Limb (tissue), 2 donors: ENCODE measurements around the gene HSP90AB1.
"Not testable (repeated sequence)": the region's sequence is repeated elsewhere in the genome, so short reads cannot be mapped to it uniquely, and the experiment has no call there.

Source experiments
- DNase-seq, 2 donors: peaks; one replicate each; pipeline ENCODE4 v3.0.0-alpha.2; 2016; ENCODE audit errors: extremely low spot score in 2 of 2

The HSP90AB1 gene

DNA sequence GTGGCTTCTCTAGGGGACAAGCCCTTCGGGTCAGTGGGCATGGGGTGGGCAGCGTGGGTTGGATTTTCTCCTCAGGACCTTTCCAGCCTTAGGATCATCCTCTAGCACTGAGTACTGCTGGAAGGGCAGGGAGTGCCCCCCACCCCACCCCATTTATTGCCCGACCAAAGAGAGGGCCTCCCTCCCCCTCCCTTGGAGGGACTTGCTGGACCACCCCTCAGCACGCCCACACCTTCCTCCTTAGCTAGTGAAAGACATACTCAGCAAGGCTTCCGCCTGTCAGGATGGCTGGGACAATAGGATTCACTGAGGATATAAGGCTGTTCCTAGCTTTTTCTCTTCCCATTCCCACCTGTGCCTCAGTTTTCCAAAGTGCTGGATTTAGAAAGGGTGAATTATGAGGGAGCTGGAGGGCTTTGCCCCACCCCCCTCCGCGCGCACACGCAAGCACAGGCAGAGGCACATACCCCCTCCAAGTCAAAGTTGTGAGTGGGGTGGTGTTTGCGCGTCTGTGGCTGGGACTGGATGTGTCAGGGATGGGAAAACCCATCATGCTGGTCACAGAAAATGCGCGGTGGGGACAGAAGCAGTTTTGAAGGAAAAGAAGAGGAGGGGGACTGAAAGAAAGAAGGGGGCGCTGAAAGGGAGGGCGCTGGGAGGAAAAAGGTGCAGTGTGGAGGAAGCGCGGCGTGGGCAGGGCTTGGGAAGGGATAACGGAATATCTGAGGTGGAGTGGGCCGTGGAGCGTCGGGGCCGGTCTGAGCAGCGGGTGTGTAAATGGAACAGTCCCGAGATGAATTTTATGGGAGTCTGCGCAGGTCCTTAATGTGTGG lies 24.2 kb upstream of the HSP90AB1 start:
- no peak for DNase-seq

DNA sequence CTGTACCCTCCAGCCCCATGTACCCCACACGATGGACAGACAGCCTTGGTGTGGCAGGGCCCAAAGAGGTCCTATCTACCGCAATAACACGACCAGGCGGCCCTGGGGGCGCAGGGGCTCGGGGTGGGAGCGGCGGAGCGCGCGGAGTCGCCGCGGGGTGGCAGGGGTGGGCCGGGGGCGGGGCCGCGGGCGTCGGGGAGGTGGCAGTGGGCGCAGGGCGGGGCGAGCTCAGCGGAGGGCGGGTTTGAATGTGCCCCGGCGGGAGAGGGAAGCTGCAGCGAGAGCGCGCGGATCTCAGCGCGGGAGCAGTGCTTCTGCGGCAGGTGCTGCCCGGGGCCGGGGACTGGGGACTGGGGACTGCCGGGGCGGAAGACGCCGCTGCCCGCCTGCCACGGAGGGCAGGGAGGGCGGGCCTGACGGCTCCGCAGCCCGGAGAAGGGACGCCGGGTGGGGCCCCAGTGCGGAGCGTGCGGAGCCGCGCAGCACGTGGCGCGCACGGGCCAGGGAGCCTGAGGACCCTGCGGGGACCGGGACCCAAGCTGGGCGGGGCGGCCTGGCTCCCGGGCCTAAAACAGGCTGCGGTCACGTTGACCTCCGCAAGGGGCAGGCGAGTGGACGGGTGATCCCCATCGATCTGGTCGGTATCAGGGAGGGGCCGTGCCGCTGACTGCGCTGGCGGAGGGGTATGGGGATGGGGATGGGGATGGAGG lies 23.4 kb upstream of the HSP90AB1 start, which contains the start of gene SLC29A1:
Gene SLC29A1 (plus strand): TSS at position 277 of the 710 bp plus-strand sequence. CDS start 3,719 bp downstream, outside the sequence.
- peak; percentile 77 to 88 for DNase-seq

- DNase-seq = no peak
These were observed 22.6 kb upstream of the HSP90AB1 start for GRCh38 chr6:44224029-44224964.

DNA sequence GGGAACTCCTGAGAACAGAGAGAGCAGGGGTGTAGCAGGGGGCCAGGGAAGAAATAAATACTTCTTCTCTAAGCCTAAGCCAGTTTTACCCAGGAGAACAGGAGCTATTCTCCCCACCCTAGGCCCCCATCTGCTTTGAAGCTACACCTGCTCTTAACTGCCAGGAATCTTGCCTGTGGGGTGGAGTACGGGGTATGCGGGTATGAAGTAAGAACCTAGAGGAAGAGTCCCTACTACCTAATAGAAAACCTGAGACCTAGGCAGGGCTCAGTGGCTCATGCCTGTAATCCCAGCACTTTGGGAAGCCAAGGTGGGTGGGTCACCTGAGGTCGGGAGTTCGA lies 22.0 kb upstream of the HSP90AB1 start:
- no peak for DNase-seq

DNA sequence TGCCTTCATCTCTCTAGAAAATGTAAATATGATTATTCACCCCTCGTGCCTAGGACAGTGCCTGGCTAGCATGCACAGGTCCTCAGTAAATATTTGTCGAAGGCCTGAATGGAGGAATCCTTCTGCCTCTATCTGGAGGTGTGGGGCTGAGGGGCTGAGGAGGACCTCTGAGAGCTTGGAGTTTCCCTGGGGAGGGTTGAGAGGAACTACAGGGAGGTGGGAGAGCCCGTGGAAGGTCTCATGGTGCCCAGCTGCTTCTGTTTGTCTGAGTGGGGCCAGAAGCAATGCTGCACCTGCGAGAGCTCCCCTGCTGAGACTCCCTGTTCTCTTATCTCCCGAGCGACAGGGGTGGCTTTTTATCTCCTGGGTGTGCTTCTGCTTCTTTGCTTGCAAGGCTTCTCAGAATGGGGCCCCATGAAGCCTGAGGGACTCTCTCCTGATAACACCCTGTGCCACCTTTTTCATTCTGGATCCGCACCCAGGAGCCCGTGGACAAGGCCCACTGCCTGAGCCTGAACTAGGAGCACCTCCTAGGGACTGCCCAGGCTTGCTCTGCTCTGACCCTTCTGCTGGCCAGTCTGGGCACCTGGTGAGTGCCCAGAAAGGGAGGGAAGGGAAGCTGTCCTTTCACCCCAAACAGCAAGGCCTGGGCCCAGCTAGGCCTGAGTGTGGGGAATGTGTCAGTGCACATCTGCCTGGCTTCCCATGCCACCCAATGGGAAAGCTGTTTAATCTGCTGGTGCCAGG lies 21.1 kb upstream of the HSP90AB1 start:
- no peak for DNase-seq

DNA sequence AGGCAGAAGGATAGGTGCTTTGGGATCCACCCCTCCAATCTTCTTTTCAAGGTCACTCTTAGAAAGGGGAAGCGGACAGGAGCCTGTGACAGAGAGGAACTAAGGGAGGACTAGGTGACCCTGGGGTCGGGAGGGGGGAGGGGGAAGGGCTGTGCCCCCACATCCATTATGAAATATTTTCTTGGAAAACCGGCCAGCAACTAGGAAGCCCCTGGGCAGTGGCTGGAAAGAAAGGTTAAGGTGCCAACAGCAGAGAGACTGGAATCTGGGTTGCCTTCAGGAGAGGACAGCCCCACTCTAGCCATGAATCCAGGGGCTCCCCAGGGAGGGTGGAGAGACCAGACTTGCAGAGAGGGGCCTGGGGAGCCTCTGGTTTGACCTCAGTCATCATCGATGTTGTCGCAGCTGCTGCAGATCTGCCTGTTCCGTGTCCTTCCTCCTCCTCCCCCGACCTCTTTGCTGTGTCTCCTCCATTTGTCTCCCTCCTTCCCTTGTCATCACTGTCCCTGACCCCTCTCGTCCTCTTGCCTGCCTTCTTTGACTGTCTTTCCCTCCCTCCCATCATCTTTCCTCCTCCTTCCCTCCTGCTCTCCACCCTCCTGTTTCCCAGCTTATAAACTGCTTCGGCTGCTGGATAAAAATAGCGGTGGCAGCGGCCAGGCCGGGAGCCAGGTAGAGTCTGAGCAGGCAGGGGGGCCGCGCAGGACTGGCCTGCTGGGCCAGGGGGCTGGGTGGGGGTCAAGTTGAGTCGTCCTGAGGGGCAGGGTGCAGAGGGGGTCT lies 20.3 kb upstream of the HSP90AB1 start:
- DNase-seq = no peak

- DNase-seq = no peak
These were observed 19.6 kb upstream of the HSP90AB1 start for GRCh38 chr6:44227148-44227793.

DNA sequence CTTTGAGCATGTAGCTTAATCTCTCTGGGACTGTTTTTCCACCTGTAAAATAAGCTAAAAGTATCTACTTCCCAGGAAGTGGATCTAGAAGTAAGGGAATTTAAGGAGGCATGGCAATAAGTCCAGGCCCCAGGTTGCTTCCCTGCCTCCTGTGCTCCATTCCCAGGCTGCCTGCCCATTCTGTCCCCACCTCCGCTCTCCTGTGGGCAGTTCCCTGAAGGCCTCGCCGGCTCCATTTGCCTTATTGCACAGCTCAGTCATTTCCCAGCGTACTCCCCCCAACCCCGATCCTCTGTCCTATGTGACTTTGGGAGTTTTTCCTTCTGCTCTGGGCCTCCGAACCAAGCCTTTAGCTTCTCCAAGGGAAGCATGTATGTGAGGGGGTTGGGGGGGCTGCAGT lies 18.9 kb upstream of the HSP90AB1 start:
- DNase-seq = no peak

DNA sequence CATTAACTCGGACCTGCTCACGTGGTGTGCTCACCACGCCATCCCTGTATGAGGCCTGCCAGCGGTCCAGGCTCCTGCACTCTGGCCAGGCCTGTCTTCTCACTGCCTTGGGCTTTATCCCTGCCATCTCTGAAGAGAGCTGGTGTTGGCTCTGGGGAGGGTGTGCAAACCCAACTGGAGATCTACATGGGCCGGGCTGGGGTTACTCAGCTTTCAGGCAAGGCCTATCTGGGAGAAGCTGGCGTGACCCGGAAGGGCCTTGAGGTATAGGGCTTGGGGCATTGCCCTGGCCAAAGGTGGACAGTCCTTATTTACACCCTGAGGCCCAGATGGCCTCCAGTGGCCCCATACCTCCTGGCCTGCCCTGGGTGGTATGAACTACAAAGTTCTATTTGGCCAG lies 18.5 kb upstream of the HSP90AB1 start:
- DNase-seq = no peak

GRCh38 chr6:44228836-44229235 lies 18.1 kb upstream of the HSP90AB1 start:
- no peak for DNase-seq

- no peak for DNase-seq
These were observed 17.4 kb upstream of the HSP90AB1 start for GRCh38 chr6:44229376-44230033.

GRCh38 chr6:44230034-44230675 lies 16.7 kb upstream of the HSP90AB1 start:
- DNase-seq = no peak

DNA sequence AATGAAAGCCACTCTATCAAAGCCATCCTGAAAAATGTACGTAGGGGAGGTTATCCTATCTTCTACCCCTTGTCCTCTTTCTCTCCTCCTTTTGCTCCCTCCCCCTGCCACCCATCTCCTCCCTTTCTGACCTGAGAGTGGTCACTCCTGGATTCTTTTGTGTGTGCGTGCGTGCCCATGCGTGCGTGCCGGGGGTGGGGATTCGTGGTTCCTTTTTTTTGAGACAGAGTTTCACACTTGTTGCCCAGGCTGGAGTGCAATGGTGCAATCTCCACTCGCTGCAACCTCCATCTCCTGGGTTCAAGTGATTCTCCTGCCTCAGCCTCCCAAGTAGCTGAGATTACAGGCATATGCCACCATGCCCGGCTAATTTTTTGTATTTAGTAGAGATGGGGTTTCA lies 15.5 kb upstream of the HSP90AB1 start:
- not testable (repeated sequence) for DNase-seq

- no peak for DNase-seq
These were observed 14.0 kb upstream of the HSP90AB1 start for GRCh38 chr6:44232676-44233566.

DNA sequence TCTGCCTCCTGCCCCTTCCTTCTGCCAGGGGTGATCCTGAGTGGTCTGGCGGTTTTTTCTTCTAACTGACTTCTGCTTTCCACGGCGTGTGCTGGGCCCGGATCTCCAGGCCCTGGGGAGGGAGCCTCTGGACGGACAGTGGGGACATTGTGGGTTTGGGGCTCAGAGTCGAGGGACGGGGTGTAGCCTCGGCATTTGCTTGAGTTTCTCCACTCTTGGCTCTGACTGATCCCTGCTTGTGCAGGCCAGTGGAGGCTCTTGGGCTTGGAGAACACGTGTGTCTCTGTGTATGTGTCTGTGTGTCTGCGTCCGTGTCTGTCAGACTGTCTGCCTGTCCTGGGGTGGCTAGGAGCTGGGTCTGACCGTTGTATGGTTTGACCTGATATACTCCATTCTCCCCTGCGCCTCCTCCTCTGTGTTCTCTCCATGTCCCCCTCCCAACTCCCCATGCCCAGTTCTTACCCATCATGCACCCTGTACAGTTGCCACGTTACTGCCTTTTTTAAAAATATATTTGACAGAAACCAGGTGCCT lies 13.3 kb upstream of the HSP90AB1 start:
- DNase-seq = no peak

DNA sequence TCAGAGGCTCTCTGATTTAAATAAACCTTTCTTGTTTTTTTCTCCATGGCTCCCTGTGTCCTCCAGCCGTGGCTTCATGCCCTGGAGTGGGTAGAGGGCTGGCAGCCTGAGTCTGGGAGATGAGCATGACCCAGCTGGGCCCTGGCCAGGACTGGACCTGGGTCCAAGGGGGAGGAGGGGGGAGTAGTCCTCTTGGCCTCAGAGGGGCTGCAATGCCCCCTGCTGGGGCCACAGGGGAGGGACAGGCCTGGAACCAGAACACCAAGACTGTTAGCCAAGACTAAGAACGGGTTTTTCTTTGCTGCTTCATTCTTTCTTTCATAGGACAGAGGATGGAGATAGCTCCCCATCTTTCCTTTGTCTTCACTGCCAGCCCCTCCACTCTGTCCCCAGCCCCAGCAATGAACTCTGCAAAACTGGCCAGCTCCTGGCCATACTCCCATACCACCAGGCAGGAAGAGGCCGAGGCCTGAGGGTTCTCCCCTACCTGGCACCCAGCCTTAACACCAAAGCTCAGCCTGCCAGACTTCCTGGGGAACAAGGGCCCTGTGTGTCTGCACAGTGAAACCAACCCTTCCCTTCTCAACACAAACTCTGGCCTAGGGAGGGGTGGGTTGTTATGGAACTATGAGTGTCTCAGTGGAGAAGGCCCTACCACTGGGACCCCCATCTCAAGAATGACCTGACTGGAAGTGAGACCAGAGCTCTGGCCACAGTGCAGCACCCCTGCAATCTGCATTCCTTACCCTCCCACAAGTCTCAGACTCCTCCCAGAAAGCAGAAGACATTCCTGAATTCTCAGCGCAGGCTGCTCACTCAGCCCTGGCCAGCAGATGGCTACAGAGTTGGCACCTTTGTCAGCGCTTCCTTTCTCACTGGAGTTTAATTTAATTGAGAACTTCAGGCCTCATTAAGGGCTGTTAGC lies 12.5 kb upstream of the HSP90AB1 start:
- peak; percentile 48 to 71 for DNase-seq
